ENCODE data around the gene CDC25B.

Gene CDC25B

GRCh38 chr20:3751675-3752385 lies 44.3 kb upstream of the CDC25B start:
- H3K4me3 ChIP-seq (ENCODE audit: low read length), result peak overlapping the region; percentile 35
- no peak for TF ChIP-seq CTCF (conservative IDR thresholded peaks at IDR 0.05; ENCODE audit: low read depth, low read length)
- no peak for DNase-seq (ENCODE audit: low read depth)

- DNase-seq (ENCODE audit: low read depth), result no peak
- H3K4me3 ChIP-seq (ENCODE audit: low read length), result peak overlapping the region; percentile 35
- no peak for TF ChIP-seq CTCF (conservative IDR thresholded peaks at IDR 0.05; ENCODE audit: low read depth, low read length)
Measured at GRCh38 chr20:3752386-3752759, 43.7 kb upstream of the CDC25B start.

- no peak overlapping the region for H3K4me3 ChIP-seq (ENCODE audit: low read length)
- peak; percentile 17 for DNase-seq (ENCODE audit: low read depth)
- peak; percentile 90 for TF ChIP-seq CTCF (conservative IDR thresholded peaks at IDR 0.05; ENCODE audit: low read depth, low read length)
Measured at GRCh38 chr20:3753098-3753497, 43.0 kb upstream of the CDC25B start.

GRCh38 chr20:3753501-3754275 lies 42.4 kb upstream of the CDC25B start:
- TF ChIP-seq CTCF (conservative IDR thresholded peaks at IDR 0.05; ENCODE audit: low read depth, low read length), result no peak
- no peak overlapping the region for H3K4me3 ChIP-seq (ENCODE audit: low read length)

GRCh38 chr20:3754276-3754630 lies 41.9 kb upstream of the CDC25B start:
- no peak overlapping the region for H3K4me3 ChIP-seq (ENCODE audit: low read length)
- no peak for DNase-seq (ENCODE audit: low read depth)
- no peak for TF ChIP-seq CTCF (conservative IDR thresholded peaks at IDR 0.05; ENCODE audit: low read depth, low read length)

More at GRCh38 chr20:3753501-3754275, 42.4 kb upstream of the CDC25B start:
- DNase-seq (ENCODE audit: low read depth), result no peak

- H3K4me3 ChIP-seq (ENCODE audit: low read length), result no peak overlapping the region
- no peak for DNase-seq (ENCODE audit: low read depth)
- no peak for TF ChIP-seq CTCF (conservative IDR thresholded peaks at IDR 0.05; ENCODE audit: low read depth, low read length)
Measured at GRCh38 chr20:3755269-3755668, 40.8 kb upstream of the CDC25B start.
